Stimulated activated CD8-positive, alpha-beta memory T cell treated with anti-CD3 and anti-CD28 coated beads, Interleukin-7, amount 100 ng/mL, for 4 hours (primary cell): ENCODE measurements around the gene KCTD11.

ENCODE experiments used
- DNase-seq, 2 donors: peaks; one replicate each; pipeline ENCODE4 v3.0.0-alpha.2; 2020; ENCODE audit warnings: low read depth in 2 of 2

Gene KCTD11

GRCh38 chr17:7403977-7404736 lies 52.2 kb downstream of the KCTD11 start, which contains the start of gene TMEM256:
Gene TMEM256, minus strand, starts transcription at chr17:7404097. Its CDS starts 13 bp downstream, at chr17:7404084.
- DNase-seq = peak; percentile 93 to 94
